Measurements from ENCODE around the gene HSPBP1. TPM values are rescaled to one million over a fixed set of nuclear protein-coding genes. Genes with fewer than 3 reads are reported as not detected.

HSPBP1 gene
- total and polyA plus RNA-seq, 2 donors (not counting 3 experiments of a cell fraction or from before 2014, with no cell fraction given) = 30.4 to 47.5 TPM

GRCh38 chr19:55285229-55285890, 5.5 kb upstream of the HSPBP1 start:
- H3K27ac ChIP-seq (ENCODE audit: insufficient read depth, low read depth, low read length) = no peak overlapping the region
- no TSS peak for BruUV-seq (replicated peaks)
- H4K20me1 ChIP-seq (replicated peaks; ENCODE audit: control insufficient read depth, extremely low read depth, insufficient read depth, low read length) = no peaks in the 10 kb centered on the region
- ChIA-PET POLR2A (no interaction called here), CTCF (no interaction called here)
- no peaks in the 10 kb centered on the region for H3K79me2 ChIP-seq (ENCODE audit: control insufficient read depth, insufficient read depth, low read length)
- no peak for FAIRE-seq
- no peak overlapping the region for H2AFZ ChIP-seq (ENCODE audit: low read depth, low read length)
- TF ChIP-seq MAX (IDR thresholded peaks at IDR 0.05; ENCODE audit: insufficient read depth, insufficient read length) (no peak), JUN (IDR thresholded peaks at IDR 0.05; ENCODE audit: borderline replicate concordance, insufficient read depth, insufficient read length, low read depth) (no peak)
- H3K4me2 ChIP-seq (ENCODE audit: insufficient read depth, low read length) = no peak overlapping the region
- peaks cover 5 to 6% of the 10 kb centered on the region in 2 experiments for H3K27me3 ChIP-seq (ENCODE audit: control insufficient read depth in 2 of 2, insufficient read depth in 2 of 2, low read length in 2 of 2)
- no peak for DNase-seq (ENCODE audit: low read depth, low spot score)
- H3K4me1 ChIP-seq (ENCODE audit: control insufficient read depth, extremely low read depth, insufficient read depth, low read length) = no peaks in the 10 kb centered on the region
- intact Hi-C loops (cut with micrococcal nuclease) = no loop called here
- H3K9me1 ChIP-seq (replicated peaks; ENCODE audit: control insufficient read depth, extremely low read depth, insufficient read depth, low read length) = no peaks in the 10 kb centered on the region
- dilution Hi-C loops (cut with MboI; ENCODE audit: extremely low pct_ligation_motif_present, low sequenced_read_pairs) = no loop called here
- no peaks in the 10 kb centered on the region for H3K9me3 ChIP-seq (replicated peaks; ENCODE audit: control insufficient read depth, insufficient read depth, low read length)
- no peaks in the 10 kb centered on the region for H3K36me3 ChIP-seq (ENCODE audit: control insufficient read depth in 2 of 2, extremely low read depth in 1 of 2, insufficient read depth in 2 of 2, low read length in 2 of 2)
- no peak overlapping the region for H3K9ac ChIP-seq (replicated peaks; ENCODE audit: extremely low read depth, insufficient read depth, low read length)
- no peak overlapping the region for H3K4me3 ChIP-seq (replicated peaks in 1 of 3; ENCODE audit: insufficient read depth in 1 of 3, low read depth in 1 of 3, low read length in 3 of 3)

DNA sequence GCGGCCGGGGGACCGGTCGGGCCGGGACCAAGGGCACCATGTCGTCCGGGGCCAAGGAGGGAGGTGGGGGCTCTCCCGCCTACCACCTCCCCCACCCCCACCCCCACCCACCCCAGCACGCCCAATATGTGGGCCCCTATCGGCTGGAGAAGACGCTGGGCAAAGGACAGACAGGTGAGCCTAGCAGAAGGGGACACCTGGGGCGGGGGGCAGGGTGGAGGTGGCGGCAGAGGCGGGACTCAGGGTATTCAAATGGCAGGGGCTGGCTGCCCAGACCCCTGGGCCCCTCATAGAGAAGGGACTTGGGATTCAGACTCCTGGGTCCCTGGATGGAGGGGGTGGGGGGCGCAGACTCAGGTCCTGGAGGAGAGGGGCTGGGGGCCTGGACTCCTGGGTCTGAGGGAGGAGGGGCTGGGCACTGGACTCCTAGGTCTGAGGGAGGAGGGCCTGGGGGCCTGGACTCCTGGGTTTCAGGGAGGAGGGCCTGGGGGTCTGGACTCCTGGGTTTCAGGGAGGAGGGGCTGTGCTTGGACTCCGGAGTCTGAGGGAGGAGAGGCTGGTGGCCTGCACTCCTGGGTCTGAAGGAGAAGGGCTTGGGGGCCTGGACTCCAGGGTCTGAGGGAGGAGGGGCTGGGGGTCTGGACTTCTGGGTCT, 4.6 kb upstream of the HSPBP1 start:
- H2AFZ ChIP-seq (ENCODE audit: low read depth, low read length) = no peak overlapping the region
- no peaks in the 10 kb centered on the region for H3K9me3 ChIP-seq (replicated peaks; ENCODE audit: control insufficient read depth, insufficient read depth, low read length)
- H3K27ac ChIP-seq (ENCODE audit: insufficient read depth, low read depth, low read length) = no peak overlapping the region
- H3K79me2 ChIP-seq (ENCODE audit: control insufficient read depth, insufficient read depth, low read length) = no peaks in the 10 kb centered on the region
- H3K27me3 ChIP-seq (ENCODE audit: control insufficient read depth in 2 of 2, insufficient read depth in 2 of 2, low read length in 2 of 2) = peaks cover 5 to 6% of the 10 kb centered on the region in 2 experiments
- no peak overlapping the region for H3K4me2 ChIP-seq (ENCODE audit: insufficient read depth, low read length)
- dilution Hi-C loops (cut with MboI; ENCODE audit: extremely low pct_ligation_motif_present, low sequenced_read_pairs) (no loop called here), intact Hi-C loops (cut with micrococcal nuclease) (no loop called here)
- POLR2A ChIA-PET = no interaction called here
- H3K4me1 ChIP-seq (ENCODE audit: control insufficient read depth, extremely low read depth, insufficient read depth, low read length) = no peaks in the 10 kb centered on the region
- FAIRE-seq (no peak), DNase-seq (ENCODE audit: low read depth, low spot score) (no peak)
- no TSS peak for BruUV-seq (replicated peaks)
- TF ChIP-seq POLR2AphosphoS5 (IDR thresholded peaks at IDR 0.05; ENCODE audit: insufficient read depth, low read depth, low read length) (no peak), JUN (IDR thresholded peaks at IDR 0.05; ENCODE audit: borderline replicate concordance, insufficient read depth, insufficient read length, low read depth) (no peak), MYC (IDR thresholded peaks at IDR 0.05; ENCODE audit: low read depth, low read length) (no peak), POLR2A (IDR thresholded peaks at IDR 0.05; ENCODE audit: low read depth, low read length) (no peak), FOS (IDR thresholded peaks at IDR 0.05; ENCODE audit: borderline replicate concordance, insufficient read depth, low read length) (no peak), EZH2 (IDR thresholded peaks at IDR 0.05; ENCODE audit: borderline replicate concordance, low read depth, low read length, severe bottlenecking) (no peak), MAX (IDR thresholded peaks at IDR 0.05; ENCODE audit: insufficient read depth, insufficient read length) (no peak), GATA2 (IDR thresholded peaks at IDR 0.05; ENCODE audit: insufficient read depth, insufficient read length, low read depth, low read length) (no peak)
- TF ChIP-seq, protein P1, sequence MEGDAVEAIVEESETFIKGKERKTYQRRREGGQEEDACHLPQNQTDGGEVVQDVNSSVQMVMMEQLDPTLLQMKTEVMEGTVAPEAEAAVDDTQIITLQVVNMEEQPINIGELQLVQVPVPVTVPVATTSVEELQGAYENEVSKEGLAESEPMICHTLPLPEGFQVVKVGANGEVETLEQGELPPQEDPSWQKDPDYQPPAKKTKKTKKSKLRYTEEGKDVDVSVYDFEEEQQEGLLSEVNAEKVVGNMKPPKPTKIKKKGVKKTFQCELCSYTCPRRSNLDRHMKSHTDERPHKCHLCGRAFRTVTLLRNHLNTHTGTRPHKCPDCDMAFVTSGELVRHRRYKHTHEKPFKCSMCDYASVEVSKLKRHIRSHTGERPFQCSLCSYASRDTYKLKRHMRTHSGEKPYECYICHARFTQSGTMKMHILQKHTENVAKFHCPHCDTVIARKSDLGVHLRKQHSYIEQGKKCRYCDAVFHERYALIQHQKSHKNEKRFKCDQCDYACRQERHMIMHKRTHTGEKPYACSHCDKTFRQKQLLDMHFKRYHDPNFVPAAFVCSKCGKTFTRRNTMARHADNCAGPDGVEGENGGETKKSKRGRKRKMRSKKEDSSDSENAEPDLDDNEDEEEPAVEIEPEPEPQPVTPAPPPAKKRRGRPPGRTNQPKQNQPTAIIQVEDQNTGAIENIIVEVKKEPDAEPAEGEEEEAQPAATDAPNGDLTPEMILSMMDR (IDR thresholded peaks at IDR 0.05; ENCODE audit: extremely low read depth in 1 of 2, insufficient read depth in 1 of 2, low read depth in 1 of 2, low read length in 2 of 2) = no peak
- H3K4me3 ChIP-seq (replicated peaks in 1 of 3; ENCODE audit: insufficient read depth in 1 of 3, low read depth in 1 of 3, low read length in 3 of 3) = no peak overlapping the region
- no peak overlapping the region for H3K9ac ChIP-seq (replicated peaks; ENCODE audit: extremely low read depth, insufficient read depth, low read length)
- CTCF ChIA-PET = no interaction called here
- no peaks in the 10 kb centered on the region for H3K36me3 ChIP-seq (ENCODE audit: control insufficient read depth in 2 of 2, extremely low read depth in 1 of 2, insufficient read depth in 2 of 2, low read length in 2 of 2)
- no peaks in the 10 kb centered on the region for H4K20me1 ChIP-seq (replicated peaks; ENCODE audit: control insufficient read depth, extremely low read depth, insufficient read depth, low read length)
- no peaks in the 10 kb centered on the region for H3K9me1 ChIP-seq (replicated peaks; ENCODE audit: control insufficient read depth, extremely low read depth, insufficient read depth, low read length)
